Ovary (tissue), 3 donors: Measurements from ENCODE around the gene NOXO1.

Experiments used
- EP300 ChIP-seq: sonication (generic); formaldehyde crosslinking; IDR thresholded peaks from one replicate; pipeline ENCODE4 v1.6.1; 2017; ENCODE audit warnings: antibody characterized with exemption
- POLR2A ChIP-seq: fragments of 450-650 bp; IDR thresholded peaks from one replicate; pipeline ENCODE4 v1.6.1; 2017; ENCODE audit warnings: antibody characterized with exemption, mild to moderate bottlenecking, moderate library complexity
- TF ChIP-seq, protein P1 (sequence below), 3 donors: fragments of 450-650 bp in 2 of 3; fragments of 200-600 bp in 1 of 3; IDR thresholded peaks; one replicate each; pipeline versions ENCODE4 v1.5.1 to v1.8.0; 2016 to 2022; ENCODE audit warnings: antibody characterized with exemption in 3 of 3, mild to moderate bottlenecking in 1 of 3
- donor health status: DM: no; HTN: no; CAD: no.

DNA sequence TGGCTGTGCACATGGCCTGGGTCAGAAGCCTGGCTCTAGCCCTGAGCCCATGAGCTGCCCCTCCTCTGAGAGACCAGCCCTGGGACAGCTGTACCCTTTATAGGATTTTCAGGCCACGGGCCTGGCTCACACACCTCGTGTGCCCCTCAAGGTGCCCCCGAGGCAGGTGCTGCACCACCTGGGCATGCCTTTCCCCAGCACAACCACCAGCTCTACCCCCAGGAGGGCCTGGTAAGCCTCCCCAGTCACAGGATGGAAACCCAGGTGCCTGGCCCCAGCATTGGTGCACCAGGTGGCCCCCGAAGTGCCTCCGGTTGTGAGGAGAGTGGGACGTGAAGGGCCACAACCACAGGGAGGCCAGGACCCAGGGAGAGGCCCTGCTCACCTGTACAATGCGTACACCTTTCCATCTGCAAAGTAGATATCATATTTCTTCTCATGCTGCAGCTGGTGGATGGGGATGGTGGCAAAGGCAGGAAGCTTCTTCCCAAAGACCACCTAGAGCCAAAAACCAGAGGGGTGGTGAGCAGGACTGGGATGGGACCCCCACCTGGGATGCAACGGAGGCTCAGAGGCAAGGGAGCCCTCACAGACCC lies 22.1 kb upstream of the NOXO1 start:
- TF ChIP-seq POLR2A (no peak), EP300 (no peak)
- TF ChIP-seq, protein P1, sequence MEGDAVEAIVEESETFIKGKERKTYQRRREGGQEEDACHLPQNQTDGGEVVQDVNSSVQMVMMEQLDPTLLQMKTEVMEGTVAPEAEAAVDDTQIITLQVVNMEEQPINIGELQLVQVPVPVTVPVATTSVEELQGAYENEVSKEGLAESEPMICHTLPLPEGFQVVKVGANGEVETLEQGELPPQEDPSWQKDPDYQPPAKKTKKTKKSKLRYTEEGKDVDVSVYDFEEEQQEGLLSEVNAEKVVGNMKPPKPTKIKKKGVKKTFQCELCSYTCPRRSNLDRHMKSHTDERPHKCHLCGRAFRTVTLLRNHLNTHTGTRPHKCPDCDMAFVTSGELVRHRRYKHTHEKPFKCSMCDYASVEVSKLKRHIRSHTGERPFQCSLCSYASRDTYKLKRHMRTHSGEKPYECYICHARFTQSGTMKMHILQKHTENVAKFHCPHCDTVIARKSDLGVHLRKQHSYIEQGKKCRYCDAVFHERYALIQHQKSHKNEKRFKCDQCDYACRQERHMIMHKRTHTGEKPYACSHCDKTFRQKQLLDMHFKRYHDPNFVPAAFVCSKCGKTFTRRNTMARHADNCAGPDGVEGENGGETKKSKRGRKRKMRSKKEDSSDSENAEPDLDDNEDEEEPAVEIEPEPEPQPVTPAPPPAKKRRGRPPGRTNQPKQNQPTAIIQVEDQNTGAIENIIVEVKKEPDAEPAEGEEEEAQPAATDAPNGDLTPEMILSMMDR (IDR thresholded peaks at IDR 0.05), result no peak
